ENCODE data around the gene ATP6V1G1.
A peak's percentile ranks its signal among the peaks of the same experiment; 100 is the strongest.
"Not testable (repeated sequence)": the region's sequence is repeated elsewhere in the genome, so short reads cannot be mapped to it uniquely, and the experiment has no call there.

The ATP6V1G1 gene

DNA sequence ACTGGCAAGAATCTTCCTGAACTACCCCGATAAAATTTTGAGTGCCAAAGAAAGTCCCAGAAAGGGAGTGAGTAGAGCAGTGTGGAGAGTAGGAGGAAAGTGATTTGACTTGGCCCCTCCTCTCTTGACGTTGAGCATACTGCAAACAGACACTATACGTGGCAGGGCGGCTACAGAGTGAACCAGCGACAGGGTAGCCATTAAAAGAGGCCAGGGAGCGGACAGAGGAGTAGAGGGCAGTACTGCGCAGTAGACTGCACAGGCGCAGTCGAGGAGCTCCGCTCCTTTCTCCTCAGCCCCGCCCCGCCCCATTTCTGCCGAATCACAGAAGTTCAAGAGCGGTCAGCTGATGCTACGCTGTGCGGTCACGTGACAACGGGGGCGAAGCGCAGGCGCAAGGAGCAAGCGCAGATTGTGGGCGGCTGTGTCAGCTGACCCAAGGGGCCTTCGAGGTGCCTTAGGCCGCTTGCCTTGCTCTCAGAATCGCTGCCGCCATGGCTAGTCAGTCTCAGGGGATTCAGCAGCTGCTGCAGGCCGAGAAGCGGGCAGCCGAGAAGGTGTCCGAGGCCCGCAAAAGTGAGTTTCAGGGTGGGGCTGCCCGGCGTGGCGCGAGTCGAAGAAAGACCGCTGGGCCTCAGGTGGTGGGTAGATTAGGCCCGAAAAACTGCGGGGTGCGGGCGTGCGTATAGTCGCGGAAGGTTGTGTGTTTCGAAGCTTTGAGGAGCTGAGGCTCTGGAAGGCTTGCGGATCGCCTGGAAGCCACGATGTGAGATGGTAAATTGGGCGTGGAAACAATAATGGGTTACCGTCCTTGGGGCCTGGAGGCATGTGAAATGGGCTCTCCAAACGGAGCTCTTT lies at the start of gene ATP6V1G1:
Gene ATP6V1G1, plus strand, starts transcription at position 425 of the 858 bp plus-strand sequence. Its CDS starts 70 bp downstream, at position 495.
- peak; percentile 99 for DNase-seq (ENCODE audit: low read depth)

DNA sequence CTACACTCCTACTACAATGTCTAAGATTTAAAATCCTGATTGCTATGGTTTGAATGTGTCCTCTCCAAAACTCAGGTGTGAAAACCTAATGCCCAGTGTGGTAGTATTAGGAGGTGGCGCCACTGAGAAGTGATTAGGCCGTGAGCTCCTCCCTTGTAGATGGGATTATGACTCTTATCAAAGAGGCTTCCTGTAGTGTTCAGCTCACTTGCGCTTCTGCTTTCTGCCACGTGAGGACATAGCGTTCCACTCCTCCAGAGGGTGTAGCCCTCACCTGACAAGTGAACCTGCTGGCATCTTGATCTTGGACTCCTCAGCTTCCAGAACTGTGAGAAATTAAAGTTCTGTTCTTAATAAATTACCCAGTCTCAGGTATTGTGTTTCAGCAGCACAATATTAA lies 49.3 kb upstream of the ATP6V1G1 start:
- DNase-seq (ENCODE audit: low read depth), result no peak

GRCh38 chr9:114539701-114540380 lies 47.7 kb upstream of the ATP6V1G1 start:
- no peak for DNase-seq (ENCODE audit: low read depth)

DNA sequence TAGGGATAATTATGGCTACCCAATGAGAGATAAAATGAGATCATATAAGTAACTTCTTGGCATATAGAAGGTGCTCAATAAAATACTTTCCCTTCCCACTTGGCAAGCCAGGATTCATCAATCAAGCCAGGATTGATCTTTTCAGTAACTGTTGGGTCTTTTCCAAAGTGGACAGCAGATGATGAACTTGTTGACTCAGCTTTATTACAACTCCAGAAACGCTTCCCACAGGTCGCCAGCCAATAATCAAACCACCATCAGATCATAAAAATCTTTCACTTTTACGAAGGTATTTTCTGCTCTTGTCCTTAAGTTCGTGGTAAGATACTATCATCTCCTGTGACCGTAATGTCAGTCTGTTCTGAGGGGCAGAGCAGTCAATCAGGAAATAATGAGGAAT lies 42.5 kb upstream of the ATP6V1G1 start:
- DNase-seq (ENCODE audit: low read depth), result no peak

DNA sequence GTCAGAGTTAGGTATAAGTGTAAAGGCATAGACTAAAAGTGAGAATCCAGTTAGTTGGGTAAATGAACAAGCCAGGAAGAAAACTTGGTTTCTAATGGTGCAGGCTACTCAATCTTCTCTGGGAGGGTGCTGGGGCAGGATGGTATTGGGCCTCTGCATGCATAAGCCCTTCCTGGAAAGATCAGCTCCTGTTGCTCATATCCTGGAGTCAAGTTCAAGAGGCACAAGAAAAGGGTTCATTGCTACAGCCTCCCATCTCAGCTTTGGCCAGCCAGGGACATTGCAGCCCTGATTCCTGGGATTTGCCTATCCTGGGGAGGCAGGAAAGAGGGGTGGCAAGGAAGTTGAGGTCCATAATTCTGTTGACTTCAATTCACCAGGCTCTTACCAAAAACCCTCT lies 40.7 kb upstream of the ATP6V1G1 start:
- DNase-seq (ENCODE audit: low read depth), result no peak

GRCh38 chr9:114549697-114550330 lies 37.8 kb upstream of the ATP6V1G1 start:
- no peak for DNase-seq (ENCODE audit: low read depth)

DNA sequence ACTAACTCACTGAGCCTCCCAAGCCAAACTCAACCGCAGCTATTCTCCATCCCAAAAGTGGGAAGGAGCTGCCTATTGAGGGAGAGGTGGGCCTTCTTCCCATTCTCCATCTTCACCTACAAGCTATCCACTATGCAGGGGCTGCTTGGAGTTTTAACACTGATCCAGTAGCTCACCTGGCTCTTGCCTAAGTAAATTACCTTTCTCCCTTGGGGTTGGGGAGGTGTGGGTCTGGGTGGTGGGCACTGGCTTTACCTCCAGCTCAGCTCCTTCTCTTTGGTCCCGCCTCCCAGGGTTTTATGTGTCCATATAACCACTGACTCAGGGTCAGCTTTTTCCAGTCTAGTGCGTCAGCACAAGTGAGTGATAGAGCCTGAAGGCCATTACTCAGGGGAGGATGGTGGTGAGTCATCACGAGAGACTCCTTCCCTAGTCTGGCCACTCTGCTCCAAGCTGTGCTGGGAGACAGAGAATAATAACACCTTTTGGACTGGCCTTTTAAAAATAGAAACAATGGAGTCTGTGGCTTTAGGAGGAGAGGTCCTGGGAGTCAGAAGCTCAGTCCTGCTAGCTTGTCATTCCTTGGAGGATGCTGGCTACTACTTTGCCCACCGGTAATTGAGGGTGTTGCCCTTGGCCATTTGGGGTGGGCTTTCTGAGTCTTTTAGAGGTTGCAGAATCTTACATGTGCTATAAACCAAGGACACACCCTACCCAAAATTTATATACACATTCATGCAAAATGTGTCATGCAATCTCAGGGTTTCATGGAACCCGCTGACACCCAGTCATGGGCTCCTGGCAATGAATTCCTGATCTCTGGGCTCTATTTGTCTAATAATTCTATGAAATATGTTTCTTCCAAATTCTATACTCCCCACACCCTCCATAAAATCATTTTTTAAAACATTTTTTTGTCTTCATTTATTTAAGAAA lies 35.6 kb upstream of the ATP6V1G1 start:
- DNase-seq (ENCODE audit: low read depth), result peak; percentile 99

- no peak for DNase-seq (ENCODE audit: low read depth)
Measured at GRCh38 chr9:114552706-114553105, 34.9 kb upstream of the ATP6V1G1 start.

DNA sequence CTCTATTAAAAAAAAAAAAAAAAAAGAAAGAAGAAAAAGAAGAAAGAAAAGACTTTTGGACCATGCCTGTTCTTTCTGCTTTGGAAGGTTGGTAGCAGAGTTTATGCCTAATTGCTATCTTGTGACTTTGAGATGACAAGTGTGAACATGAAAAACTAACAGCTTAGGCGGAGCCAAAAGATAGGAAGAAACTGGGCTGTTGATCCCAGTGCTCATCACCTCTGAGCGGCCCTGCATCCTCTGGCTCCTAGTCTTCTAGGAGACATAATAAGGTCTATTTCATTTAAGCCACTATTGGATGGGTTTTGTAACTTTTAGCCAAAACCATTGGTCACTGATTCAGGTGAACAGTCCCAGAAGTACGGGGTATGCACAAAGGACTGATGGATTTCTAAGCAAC lies 34.4 kb upstream of the ATP6V1G1 start:
- no peak for DNase-seq (ENCODE audit: low read depth)

DNA sequence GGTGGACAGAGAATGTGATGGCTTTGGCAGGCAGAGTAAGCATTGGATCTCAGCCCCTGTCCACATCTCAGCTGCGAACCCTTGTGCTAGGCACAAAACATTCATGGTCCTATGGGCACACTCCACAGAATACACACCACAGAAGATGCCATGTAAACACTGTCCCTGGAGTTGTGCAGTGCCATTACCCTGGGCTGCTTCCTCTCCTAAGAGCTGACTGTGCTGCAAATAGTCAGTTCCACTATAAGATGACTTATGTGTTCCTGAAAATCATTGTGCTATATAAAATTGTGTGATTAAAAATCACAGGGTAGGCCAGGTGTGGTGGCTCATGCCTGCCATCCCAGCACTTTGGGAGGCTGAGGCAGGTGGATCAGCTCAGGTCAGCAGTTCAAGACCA lies 31.9 kb upstream of the ATP6V1G1 start:
- DNase-seq (ENCODE audit: low read depth), result no peak

DNA sequence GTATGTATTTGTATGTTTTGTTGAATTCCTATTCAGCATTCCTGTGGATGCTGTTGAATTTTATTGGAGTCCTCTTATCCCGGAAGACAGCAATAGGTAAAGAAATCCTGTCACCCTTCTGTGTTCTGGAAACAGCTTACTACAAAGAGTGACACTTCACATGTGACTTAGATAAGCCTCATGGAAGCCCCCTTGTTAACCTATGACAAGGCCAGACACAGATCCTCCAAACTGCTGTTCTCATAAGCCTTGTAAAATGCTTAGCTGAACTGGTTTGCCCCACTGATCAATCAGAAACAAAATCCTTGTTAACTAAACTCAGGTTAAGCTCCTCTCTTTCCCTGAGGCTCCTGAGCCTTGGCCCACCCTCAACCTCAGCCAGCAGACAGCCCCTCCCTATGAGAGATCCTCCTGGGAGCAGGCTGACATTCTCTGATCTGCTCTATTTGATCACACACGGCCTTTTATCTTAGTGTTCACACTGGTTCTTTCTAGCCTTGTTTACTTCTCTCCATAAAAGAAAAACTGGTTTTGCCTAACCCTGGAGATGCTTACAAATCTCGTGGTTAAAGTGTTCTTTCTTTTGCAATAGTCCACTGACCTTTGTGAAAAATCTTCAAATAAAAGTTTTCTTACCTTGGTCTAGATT lies 29.4 kb upstream of the ATP6V1G1 start:
- no peak for DNase-seq (ENCODE audit: low read depth)

DNA sequence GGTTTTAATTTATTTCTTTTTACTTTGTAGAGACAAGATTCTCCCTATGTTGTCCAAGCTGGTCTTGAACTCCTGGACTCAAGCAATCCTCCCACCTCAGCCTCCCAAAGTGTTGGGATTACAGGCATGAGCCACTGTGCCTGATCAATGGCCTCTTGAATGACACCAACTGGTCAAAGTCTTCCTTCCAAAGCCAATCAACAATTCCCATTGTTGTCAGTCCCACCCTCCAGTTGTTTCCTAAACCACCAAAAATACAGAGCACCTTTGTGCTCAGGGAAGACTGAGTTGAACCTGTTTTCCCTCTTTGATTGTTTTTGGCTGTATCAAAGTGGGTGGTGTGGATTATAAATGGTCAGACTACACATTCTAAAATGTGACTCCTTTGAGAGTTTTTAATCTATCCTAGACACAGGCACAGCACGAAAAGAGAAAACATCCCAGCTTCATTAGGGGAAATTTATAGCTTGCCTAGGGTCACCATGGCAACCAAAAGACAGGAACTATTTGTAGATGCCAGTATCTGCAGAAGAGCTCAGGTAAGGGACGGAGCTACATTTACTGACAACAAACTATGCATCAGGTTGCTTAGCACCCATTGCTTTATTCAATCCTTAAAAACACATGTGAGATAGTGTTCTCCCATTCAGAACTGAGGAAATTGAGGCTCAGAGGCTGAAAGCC lies 27.6 kb upstream of the ATP6V1G1 start:
- DNase-seq (ENCODE audit: low read depth), result no peak

DNA sequence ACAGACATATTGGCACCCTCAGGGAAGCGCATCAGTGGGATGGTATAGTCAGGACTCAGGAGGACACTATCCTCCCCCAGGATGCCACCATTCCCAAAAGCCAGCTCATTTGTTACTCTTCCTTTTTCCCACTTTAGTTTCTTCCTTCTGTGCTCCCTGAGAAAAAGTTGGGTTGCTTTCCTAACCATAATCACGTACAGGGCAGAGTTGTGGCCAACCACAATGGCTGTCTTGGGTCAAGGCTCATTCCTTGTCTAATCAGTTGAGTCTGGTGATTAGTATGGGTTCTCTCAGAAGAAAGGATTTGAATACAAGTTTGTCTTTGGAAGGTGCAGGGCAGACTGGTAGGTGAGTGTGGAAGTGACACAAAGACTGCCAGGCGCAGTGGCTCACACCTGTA lies 26.6 kb upstream of the ATP6V1G1 start:
- no peak for DNase-seq (ENCODE audit: low read depth)

DNA sequence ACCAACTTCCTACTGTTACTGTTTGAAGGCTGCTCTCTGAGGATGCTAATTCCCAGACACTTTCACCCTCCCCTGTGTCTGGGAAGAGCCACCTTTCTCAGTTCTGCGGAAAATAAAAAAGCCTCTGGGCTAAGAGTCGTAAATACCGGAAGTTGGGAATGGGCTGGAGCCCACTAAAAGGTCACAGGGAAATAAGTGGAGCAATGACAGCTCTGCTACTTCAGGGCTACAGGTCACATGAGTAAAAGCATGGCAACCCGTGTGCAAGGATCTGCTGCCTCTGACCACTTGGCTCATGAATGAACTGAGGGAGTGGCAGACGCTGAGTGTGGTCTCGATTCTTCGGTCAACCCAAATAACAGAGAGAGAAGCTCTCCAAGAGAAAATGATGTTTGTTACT lies 25.8 kb upstream of the ATP6V1G1 start:
- no peak for DNase-seq (ENCODE audit: low read depth)

DNA sequence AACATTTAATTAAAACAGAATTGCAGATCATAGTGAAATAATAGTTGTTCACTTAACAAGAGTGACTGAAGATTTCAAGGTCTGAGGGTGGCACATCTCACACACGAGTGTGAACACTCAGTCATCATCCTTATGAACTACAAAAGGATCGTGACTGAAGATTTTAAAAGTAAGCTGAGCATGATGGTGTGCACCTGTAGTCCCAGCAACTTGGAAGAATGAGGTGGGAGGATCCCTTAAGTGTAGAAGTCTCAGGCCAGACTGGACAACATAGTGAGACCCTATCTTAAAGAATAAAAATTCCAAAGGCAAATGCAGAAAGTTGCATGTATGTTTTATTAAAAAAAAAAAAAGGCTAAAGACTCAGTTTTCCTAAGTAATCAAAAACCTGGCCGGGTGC lies 22.4 kb upstream of the ATP6V1G1 start:
- DNase-seq (ENCODE audit: low read depth), result no peak

DNA sequence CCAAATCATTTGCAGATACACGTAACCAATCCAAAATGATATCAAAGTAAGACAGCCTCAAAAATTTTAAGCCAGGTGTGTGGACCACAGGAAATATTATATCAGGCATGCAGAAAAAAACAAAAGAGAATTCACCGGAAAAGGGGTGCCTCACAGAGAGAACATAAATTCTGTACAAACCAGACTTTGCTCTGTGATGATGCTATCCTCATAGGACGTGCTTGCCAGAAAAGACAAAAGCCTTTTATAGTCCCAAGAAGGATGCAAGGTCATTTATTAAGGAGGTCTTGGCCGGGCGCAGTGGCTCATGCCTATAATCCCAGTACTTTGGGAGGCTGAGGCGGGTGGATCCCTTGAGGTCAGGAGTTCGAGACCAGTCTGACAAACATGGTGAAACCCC lies 16.8 kb upstream of the ATP6V1G1 start:
- no peak for DNase-seq (ENCODE audit: low read depth)

- no peak for DNase-seq (ENCODE audit: low read depth)
Measured at GRCh38 chr9:114571391-114571790, 16.2 kb upstream of the ATP6V1G1 start.

GRCh38 chr9:114572199-114572598 lies 15.4 kb upstream of the ATP6V1G1 start:
- no peak for DNase-seq (ENCODE audit: low read depth)

DNA sequence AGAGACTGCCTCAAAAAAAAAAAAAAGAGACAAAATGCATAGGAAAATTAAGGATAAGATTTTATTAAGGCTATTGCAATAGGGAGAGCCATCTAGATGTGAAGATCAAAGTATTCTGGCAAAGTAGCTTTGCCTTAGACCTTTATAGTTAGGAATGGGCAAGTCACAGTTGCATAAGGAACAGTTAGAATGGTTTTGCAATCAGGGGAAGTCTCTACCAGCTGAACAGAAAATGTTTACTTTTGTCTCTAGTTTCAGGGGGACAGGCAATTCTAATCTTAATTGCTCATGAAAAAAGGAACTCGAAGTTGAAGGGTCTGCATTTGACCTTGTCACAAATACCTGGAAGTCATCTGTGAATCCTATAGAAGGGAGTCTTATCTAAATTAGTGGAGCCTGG lies 13.1 kb upstream of the ATP6V1G1 start:
- no peak for DNase-seq (ENCODE audit: low read depth)

DNA sequence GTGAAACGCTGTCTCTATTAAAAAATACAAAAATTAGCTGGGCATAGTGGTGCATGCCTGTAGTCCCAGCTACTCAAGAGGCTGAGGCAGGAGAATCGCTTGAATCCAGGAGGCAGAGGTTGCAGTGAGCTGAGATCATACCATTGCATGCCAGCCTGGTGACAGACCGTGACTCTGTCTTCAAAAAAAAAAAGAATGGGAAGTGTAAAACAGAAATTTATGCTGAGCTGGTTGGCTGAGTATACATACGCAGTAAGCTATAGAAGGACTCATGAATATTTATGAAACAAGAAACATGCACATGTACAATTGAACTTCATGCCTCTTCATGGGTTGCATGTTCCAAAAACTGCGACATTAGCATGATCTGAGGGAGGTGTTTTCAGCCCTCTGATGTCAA lies 10.8 kb upstream of the ATP6V1G1 start:
- not testable (repeated sequence) for DNase-seq (ENCODE audit: low read depth)

DNA sequence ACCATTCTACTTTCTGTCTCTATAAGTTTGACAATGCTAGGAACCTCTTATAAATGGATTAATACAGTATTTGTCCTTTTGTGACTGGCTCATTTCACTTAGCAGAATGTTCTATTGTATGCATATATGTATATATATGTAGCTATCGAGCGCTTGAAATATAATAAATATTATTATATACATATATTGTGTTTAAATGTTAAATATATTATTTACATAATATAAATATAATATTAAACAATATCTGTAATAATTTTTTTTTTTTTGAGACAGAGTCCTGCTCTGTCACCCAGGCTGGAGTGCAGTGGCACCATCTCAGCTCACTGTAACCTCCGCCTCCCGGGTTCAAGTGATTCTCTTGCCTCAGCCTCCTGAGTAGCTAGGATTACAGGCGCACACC lies 9.4 kb upstream of the ATP6V1G1 start:
- DNase-seq (ENCODE audit: low read depth), result not testable (repeated sequence)
